Panc1 (cell line): ENCODE results near the gene RCN1. TPM values are rescaled to one million over a fixed set of nuclear protein-coding genes. Genes with fewer than 3 reads are reported as not detected.

Experiments used
- ATAC-seq: fragments of 200-7000 bp; cut with Tn5 transposase; 2 replicates; pipeline ENCODE4 v1.9.1; 2020; ENCODE audit warnings: mild to moderate bottlenecking, moderate library complexity
- BruUV-seq: library from RNA; stranded (reverse); fragments of 400-500 nt; replicated peaks from 2 replicates; lab custom pipeline; 2021; lab: Mats Ljungman, UMichigan
- CTCF ChIA-PET: fragments of 300-600 bp; sonication (Branson Sonifier 250); formaldehyde crosslinking; loops from one replicate; lab custom pipeline; 2022; ENCODE audit warnings: antibody characterized with exemption; lab: Charles Lee
- POLR2A ChIA-PET: fragments of 300-600 bp; sonication (Branson Sonifier 250); formaldehyde crosslinking; loops from one replicate; lab custom pipeline; 2022; ENCODE audit warnings: antibody characterized with exemption; lab: Charles Lee
- DNase-seq: peaks from one replicate; pipeline ENCODE4 v3.0.0-alpha.2; 2010; ENCODE audit warnings: low read depth, low spot score
- H3K27ac ChIP-seq: 2 replicates; pipeline ENCODE4 v1.5.1; 2011; ENCODE audit warnings: mild to moderate bottlenecking, low read length, inconsistent platforms
- H3K27me3 ChIP-seq: fragments of 200-500 bp; sonication (Bioruptor generic); 2 replicates; pipeline ENCODE4 v1.6.0; 2014; ENCODE audit warnings: low read length, inconsistent platforms; ENCODE audit not compliant: control insufficient read depth, insufficient read depth
- H3K36me3 ChIP-seq: fragments of 200-500 bp; sonication (Bioruptor generic); 2 replicates; pipeline ENCODE4 v1.5.1; 2014; ENCODE audit warnings: inconsistent platforms, mild to moderate bottlenecking, low read length, moderate library complexity; ENCODE audit not compliant: control insufficient read depth, insufficient read depth
- H3K4me1 ChIP-seq: 2 replicates; pipeline ENCODE4 v1.5.1; 2011; ENCODE audit warnings: inconsistent platforms, mild to moderate bottlenecking, low read length, moderate library complexity; ENCODE audit not compliant: control insufficient read depth, insufficient read depth
- H3K4me3 ChIP-seq, 2 experiments: 2 replicates each; pipeline ENCODE4 v1.5.1; 2011 to 2012; ENCODE audit warnings: low read depth in 2 of 2, low read length in 2 of 2, mild to moderate bottlenecking in 2 of 2, inconsistent platforms in 1 of 2, moderate library complexity in 1 of 2
- H3K9me3 ChIP-seq: fragments of 200-500 bp; sonication (Bioruptor generic); 2 replicates; pipeline ENCODE4 v1.5.1; 2014; ENCODE audit warnings: low read depth, mild to moderate bottlenecking, inconsistent platforms, low read length, moderate library complexity; ENCODE audit not compliant: control insufficient read depth, insufficient read depth
- POLR2AphosphoS5 ChIP-seq: IDR thresholded peaks from 2 replicates; pipeline ENCODE4 v1.6.1; 2012; ENCODE audit warnings: mild to moderate bottlenecking, low read depth, low read length, moderate library complexity
- SIN3A ChIP-seq: IDR thresholded peaks from 2 replicates; pipeline ENCODE4 v1.6.1; 2012; ENCODE audit warnings: low read depth, mild to moderate bottlenecking, low read length, moderate library complexity, borderline replicate concordance; ENCODE audit not compliant: insufficient read depth
- TCF7L2 ChIP-seq: IDR thresholded peaks from 2 replicates; pipeline ENCODE4 v1.6.1; 2011; ENCODE audit warnings: mild to moderate bottlenecking, low read depth, low read length, inconsistent platforms
- in situ Hi-C: cut with HindIII; loops from 2 replicates; pipeline ENCODE4 v1.10.0; 2016; ENCODE audit warnings: low sequenced_read_pairs, low pct_unique_long_range_greater_than_20kb
- intact Hi-C: fragments of 100-400 bp; cut with micrococcal nuclease; formaldehyde crosslinking; loops from one replicate; pipeline ENCODE4 v1.10.0; 2022; ENCODE audit not compliant: unreplicated experiment
- total RNA-seq: library from RNA; stranded (reverse); gene quantifications from one replicate; pipeline ENCODE4 v1.2.1, GENCODE V29; 2021; ENCODE audit not compliant: unreplicated experiment
- TF ChIP-seq, protein P1 (sequence below): fragments of 450-650 bp; IDR thresholded peaks from 2 replicates; pipeline ENCODE4 v1.5.1; 2017; ENCODE audit warnings: mild to moderate bottlenecking
- TF ChIP-seq, protein P2 (sequence below), 2 experiments: IDR thresholded peaks; 2 replicates each; pipeline ENCODE4 v1.6.1; 2011 to 2012; ENCODE audit warnings: low read depth in 2 of 2, control low read depth in 1 of 2, low read length in 1 of 2, mild to moderate bottlenecking in 1 of 2, moderate library complexity in 1 of 2; ENCODE audit not compliant: insufficient read depth in 1 of 2

Gene RCN1
- total RNA-seq, 1 experiment from 2014 or later = 120 TPM

GRCh38 chr11:32139896-32140520, 49.1 kb downstream of the RCN1 start:
- H3K4me1 ChIP-seq = no peaks in the 10 kb centered on the region
- no TSS peak for BruUV-seq
- ChIA-PET CTCF (no interaction called here), POLR2A (no interaction called here)
- no peaks in the 10 kb centered on the region for H3K9me3 ChIP-seq
- H3K36me3 ChIP-seq = no peaks in the 10 kb centered on the region
- ATAC-seq (no peak), DNase-seq (no peak)
- intact Hi-C loops = no loop called here
- TF ChIP-seq, protein P1, sequence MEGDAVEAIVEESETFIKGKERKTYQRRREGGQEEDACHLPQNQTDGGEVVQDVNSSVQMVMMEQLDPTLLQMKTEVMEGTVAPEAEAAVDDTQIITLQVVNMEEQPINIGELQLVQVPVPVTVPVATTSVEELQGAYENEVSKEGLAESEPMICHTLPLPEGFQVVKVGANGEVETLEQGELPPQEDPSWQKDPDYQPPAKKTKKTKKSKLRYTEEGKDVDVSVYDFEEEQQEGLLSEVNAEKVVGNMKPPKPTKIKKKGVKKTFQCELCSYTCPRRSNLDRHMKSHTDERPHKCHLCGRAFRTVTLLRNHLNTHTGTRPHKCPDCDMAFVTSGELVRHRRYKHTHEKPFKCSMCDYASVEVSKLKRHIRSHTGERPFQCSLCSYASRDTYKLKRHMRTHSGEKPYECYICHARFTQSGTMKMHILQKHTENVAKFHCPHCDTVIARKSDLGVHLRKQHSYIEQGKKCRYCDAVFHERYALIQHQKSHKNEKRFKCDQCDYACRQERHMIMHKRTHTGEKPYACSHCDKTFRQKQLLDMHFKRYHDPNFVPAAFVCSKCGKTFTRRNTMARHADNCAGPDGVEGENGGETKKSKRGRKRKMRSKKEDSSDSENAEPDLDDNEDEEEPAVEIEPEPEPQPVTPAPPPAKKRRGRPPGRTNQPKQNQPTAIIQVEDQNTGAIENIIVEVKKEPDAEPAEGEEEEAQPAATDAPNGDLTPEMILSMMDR = no peak
- TF ChIP-seq TCF7L2 (no peak), POLR2AphosphoS5 (no peak), SIN3A (no peak)
- TF ChIP-seq, protein P2, sequence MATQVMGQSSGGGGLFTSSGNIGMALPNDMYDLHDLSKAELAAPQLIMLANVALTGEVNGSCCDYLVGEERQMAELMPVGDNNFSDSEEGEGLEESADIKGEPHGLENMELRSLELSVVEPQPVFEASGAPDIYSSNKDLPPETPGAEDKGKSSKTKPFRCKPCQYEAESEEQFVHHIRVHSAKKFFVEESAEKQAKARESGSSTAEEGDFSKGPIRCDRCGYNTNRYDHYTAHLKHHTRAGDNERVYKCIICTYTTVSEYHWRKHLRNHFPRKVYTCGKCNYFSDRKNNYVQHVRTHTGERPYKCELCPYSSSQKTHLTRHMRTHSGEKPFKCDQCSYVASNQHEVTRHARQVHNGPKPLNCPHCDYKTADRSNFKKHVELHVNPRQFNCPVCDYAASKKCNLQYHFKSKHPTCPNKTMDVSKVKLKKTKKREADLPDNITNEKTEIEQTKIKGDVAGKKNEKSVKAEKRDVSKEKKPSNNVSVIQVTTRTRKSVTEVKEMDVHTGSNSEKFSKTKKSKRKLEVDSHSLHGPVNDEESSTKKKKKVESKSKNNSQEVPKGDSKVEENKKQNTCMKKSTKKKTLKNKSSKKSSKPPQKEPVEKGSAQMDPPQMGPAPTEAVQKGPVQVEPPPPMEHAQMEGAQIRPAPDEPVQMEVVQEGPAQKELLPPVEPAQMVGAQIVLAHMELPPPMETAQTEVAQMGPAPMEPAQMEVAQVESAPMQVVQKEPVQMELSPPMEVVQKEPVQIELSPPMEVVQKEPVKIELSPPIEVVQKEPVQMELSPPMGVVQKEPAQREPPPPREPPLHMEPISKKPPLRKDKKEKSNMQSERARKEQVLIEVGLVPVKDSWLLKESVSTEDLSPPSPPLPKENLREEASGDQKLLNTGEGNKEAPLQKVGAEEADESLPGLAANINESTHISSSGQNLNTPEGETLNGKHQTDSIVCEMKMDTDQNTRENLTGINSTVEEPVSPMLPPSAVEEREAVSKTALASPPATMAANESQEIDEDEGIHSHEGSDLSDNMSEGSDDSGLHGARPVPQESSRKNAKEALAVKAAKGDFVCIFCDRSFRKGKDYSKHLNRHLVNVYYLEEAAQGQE (IDR thresholded peaks at IDR 0.05; ENCODE audit: insufficient read depth in 1 of 2, low read depth in 2 of 2, low read length in 1 of 2) = no peak
- H3K27ac ChIP-seq = no peak overlapping the region
- H3K27me3 ChIP-seq = no peaks in the 10 kb centered on the region; the same call in none of the 2 replicates
- in situ Hi-C loops = no loop called here
- no peak overlapping the region for H3K4me3 ChIP-seq

DNA sequence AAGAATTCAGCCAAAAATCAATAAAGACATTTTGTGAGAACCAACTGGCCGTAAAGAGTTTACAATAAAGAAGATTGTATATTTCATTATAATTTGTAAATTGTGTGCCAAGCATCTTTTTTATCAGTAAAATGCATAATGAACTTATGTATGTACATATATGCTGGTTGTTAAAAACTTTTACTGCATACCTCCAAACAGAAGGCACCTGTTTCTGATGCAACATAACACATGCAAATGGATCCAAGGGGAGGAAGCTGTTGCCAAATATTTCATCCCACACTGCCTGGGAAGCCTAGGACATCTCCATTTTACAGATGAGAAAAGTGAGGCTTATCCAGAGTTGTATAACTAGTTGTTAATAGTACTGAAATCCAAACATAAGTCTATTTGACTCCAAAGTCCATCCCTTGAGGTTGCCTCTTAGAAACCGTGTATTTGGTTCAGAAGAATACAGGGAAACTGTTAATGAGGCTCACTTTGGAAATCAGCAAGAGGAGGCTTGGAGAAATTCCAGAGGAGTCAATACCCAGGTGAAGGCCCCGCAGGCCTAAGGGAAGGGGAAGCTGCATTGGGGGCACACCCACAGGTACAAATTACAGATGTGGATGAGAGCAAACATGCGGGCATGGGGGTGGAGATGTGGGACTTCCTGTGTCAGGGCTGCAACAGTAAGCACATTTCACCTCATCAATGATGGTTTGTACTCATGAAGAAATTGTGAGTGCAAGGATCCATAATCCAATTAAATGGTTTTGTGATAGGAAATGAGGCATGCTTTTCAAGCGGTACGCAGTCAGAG, 51.1 kb downstream of the RCN1 start:
- no peaks in the 10 kb centered on the region for H3K4me1 ChIP-seq
- no peaks in the 10 kb centered on the region for H3K36me3 ChIP-seq
- POLR2A ChIA-PET = no interaction called here
- ATAC-seq (no peak), DNase-seq (no peak)
- no peaks in the 10 kb centered on the region for H3K9me3 ChIP-seq
- CTCF ChIA-PET = no interaction called here
- TF ChIP-seq, protein P1 = no peak
- TF ChIP-seq, protein P2 (IDR thresholded peaks at IDR 0.05; ENCODE audit: insufficient read depth in 1 of 2, low read depth in 2 of 2, low read length in 1 of 2) = no peak
- TF ChIP-seq POLR2AphosphoS5 = no peak
- intact Hi-C loops (no loop called here), in situ Hi-C loops (no loop called here)
- no TSS peak for BruUV-seq
- peaks cover 8% of the 10 kb centered on the region for H3K27me3 ChIP-seq
- H3K4me3 ChIP-seq = no peak overlapping the region
- H3K27ac ChIP-seq = no peak overlapping the region
